DOHH2 (cell line): ENCODE results near the gene ITGA2B.
"Not testable (repeated sequence)": the region's sequence is repeated elsewhere in the genome, so short reads cannot be mapped to it uniquely, and the experiment has no call there.

Source experiments
- H3F3A ChIP-seq: fragments of 200-600 bp; sonication (generic), shearing (Covaris generic); 2 replicates; pipeline ENCODE4 v1.6.0; 2016; ENCODE audit warnings: antibody characterized with exemption, mild to moderate bottlenecking; ENCODE audit not compliant: control insufficient read depth, insufficient read depth
- H3K27ac ChIP-seq: fragments of 200-600 bp; sonication (generic); 2 replicates; pipeline ENCODE4 v1.5.1; 2014; ENCODE audit warnings: low read depth, mild to moderate bottlenecking, low read length, moderate library complexity
- H3K27me3 ChIP-seq: fragments of 200-600 bp; sonication (generic); 2 replicates; pipeline ENCODE4 v1.6.1; 2014; ENCODE audit warnings: mild to moderate bottlenecking, low read length, mixed read lengths; ENCODE audit not compliant: control insufficient read depth
- H3K36me3 ChIP-seq: fragments of 200-600 bp; sonication (generic); 2 replicates; pipeline ENCODE4 v1.6.1; 2014; ENCODE audit warnings: mild to moderate bottlenecking, low read length, moderate library complexity, mixed read lengths; ENCODE audit not compliant: control insufficient read depth
- H3K4me1 ChIP-seq: fragments of 200-600 bp; sonication (generic); 2 replicates; pipeline ENCODE4 v1.6.1; 2014; ENCODE audit warnings: mild to moderate bottlenecking, low read length, mixed read lengths; ENCODE audit not compliant: control insufficient read depth
- H3K4me2 ChIP-seq: fragments of 200-600 bp; sonication (generic); 2 replicates; pipeline ENCODE4 v1.6.0; 2014; ENCODE audit warnings: mild to moderate bottlenecking, low read length, moderate library complexity
- H3K4me3 ChIP-seq: fragments of 200-600 bp; sonication (generic); 2 replicates; pipeline ENCODE4 v1.5.1; 2014; ENCODE audit warnings: mild to moderate bottlenecking, low read length, mixed read lengths
- H3K79me2 ChIP-seq: fragments of 200-600 bp; sonication (generic); 2 replicates; pipeline ENCODE4 v1.6.1; 2014; ENCODE audit warnings: mild to moderate bottlenecking, low read length, mixed read lengths; ENCODE audit not compliant: control insufficient read depth
- H3K9me2 ChIP-seq: fragments of 200-600 bp; sonication (generic); replicated peaks from 2 replicates; pipeline ENCODE4 v1.6.1; 2014; ENCODE audit warnings: mild to moderate bottlenecking, low read length, mixed read lengths; ENCODE audit not compliant: control insufficient read depth
- H3K9me3 ChIP-seq: fragments of 200-600 bp; sonication (generic); 2 replicates; pipeline ENCODE4 v1.6.1; 2014; ENCODE audit warnings: antibody characterized with exemption, low read length, mixed read lengths; ENCODE audit not compliant: control insufficient read depth, insufficient read depth
- H4K20me1 ChIP-seq: fragments of 200-600 bp; sonication (generic); 2 replicates; pipeline ENCODE4 v1.6.0; 2014; ENCODE audit warnings: low read depth, mild to moderate bottlenecking, antibody characterized with exemption, low read length, moderate library complexity; ENCODE audit not compliant: control insufficient read depth, insufficient read depth
- CTCF ChIP-seq: fragments of 200-600 bp; sonication (generic); IDR thresholded peaks from one replicate; pipeline ENCODE4 v1.5.1; 2014; ENCODE audit warnings: antibody characterized with exemption, mild to moderate bottlenecking, low read depth, low read length; ENCODE audit not compliant: poor library complexity, severe bottlenecking
- EZH2phosphoT487 ChIP-seq: fragments of 200-600 bp; sonication (generic); IDR thresholded peaks from 2 replicates; pipeline ENCODE4 v1.6.1; 2017; ENCODE audit warnings: borderline replicate concordance, mild to moderate bottlenecking, antibody characterized with exemption, low read length, moderate library complexity, mixed read lengths

Gene ITGA2B

DNA sequence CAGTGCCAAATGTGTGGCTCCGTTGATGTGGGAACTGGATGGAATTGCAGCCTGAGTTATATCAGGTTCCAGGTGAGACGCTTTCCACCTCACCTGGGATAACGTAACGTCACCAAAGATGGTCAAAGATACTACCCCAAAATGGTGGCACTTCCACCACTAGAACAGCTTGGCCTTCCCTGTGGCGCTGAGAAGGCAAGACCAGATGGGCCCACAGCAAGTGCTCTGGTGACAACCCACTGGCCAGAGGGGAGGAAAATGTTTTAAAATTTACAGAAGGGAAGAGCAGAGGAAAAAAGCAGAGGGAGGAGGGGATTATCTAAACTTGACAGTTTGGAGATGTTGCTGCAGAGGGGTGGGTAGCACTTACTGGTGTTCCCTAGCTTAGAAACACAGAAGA lies 7.5 kb upstream of the ITGA2B start:
- Histone ChIP-seq H3K36me3 (peaks cover 43% of the 10 kb centered on the region), H3K9me2 (no peaks in the 10 kb centered on the region)
- TF ChIP-seq CTCF, result no peak
- no peak for TF ChIP-seq EZH2phosphoT487

GRCh38 chr17:44394833-44395232 lies 5.4 kb upstream of the ITGA2B start:
- H3K9me2 ChIP-seq, result no peaks in the 10 kb centered on the region
- H3K36me3 ChIP-seq, result peaks cover 26% of the 10 kb centered on the region
- no peak overlapping the region for H3K4me3 ChIP-seq
- H3K9me3 ChIP-seq, result no peaks in the 10 kb centered on the region
- no peaks in the 10 kb centered on the region for H3K79me2 ChIP-seq
- H3F3A ChIP-seq, result 0 out of 2 replicates have a peak, but pooled peaks cover 2% of the 10 kb centered on the region
- no peak for TF ChIP-seq CTCF
- no peak for TF ChIP-seq EZH2phosphoT487
- H3K27me3 ChIP-seq, result no peaks in the 10 kb centered on the region
- no peak overlapping the region for H3K4me2 ChIP-seq
- H3K27ac ChIP-seq, result no peak overlapping the region
- no peaks in the 10 kb centered on the region for H3K4me1 ChIP-seq
- H4K20me1 ChIP-seq, result no peaks in the 10 kb centered on the region

More for the DNA sequence above, 7.5 kb upstream of the ITGA2B start:
- Histone ChIP-seq H4K20me1 (no peaks in the 10 kb centered on the region), H3K27ac (no peak overlapping the region), H3K4me3 (no peak overlapping the region), H3F3A (no peaks in the 10 kb centered on the region), H3K27me3 (no peaks in the 10 kb centered on the region), H3K9me3 (no peaks in the 10 kb centered on the region), H3K79me2 (no peaks in the 10 kb centered on the region), H3K4me2 (no peak overlapping the region), H3K4me1 (no peaks in the 10 kb centered on the region)

- not testable (repeated sequence) for H3K9me2 ChIP-seq, H3K4me1 ChIP-seq, H3K27ac ChIP-seq, H3K4me3 ChIP-seq, H3K27me3 ChIP-seq, H3K4me2 ChIP-seq, H3K79me2 ChIP-seq, H3F3A ChIP-seq, H3K9me3 ChIP-seq, H4K20me1 ChIP-seq
- peaks cover 19% of the 10 kb centered on the region for H3K36me3 ChIP-seq
These were observed 4.7 kb upstream of the ITGA2B start for GRCh38 chr17:44394112-44394511.

DNA sequence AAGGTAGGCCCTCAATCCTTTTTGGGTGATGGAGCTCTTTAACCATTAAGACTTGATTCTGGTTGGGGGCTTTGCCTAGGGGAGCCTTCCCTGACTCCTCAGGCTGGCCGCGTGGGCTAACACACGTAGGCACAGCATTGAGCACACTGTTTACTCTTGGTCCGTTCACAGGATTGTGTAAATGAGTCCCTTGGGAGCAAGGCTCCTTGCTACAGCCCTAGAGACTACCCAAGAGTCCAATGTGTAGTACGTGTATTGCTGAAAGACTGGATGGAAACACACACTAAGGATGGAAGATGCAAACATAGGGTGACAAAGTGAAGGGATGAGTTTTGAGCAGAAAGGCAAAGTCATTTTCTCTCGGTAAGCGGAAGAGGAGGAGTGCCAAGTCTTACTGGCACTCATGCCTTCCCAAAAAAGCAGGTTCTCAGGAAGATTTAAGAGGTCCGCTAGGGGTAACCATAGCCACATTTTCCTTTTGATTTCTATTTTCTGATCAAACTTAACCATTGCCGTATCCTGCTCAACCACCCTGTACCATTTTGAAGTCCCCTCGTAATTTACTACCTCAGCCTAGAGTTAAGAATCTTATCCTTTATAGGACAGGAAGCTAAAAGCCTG lies 911 bp upstream of the ITGA2B start:
- Histone ChIP-seq H3K27ac (no peak overlapping the region), H3K9me2 (no peaks in the 10 kb centered on the region), H3K27me3 (peaks cover 9% of the 10 kb centered on the region), H3K4me3 (no peak overlapping the region), H3K79me2 (no peaks in the 10 kb centered on the region), H3K4me2 (no peak overlapping the region), H3K9me3 (no peaks in the 10 kb centered on the region), H3F3A (0 out of 2 replicates have a peak, but pooled peaks cover 2% of the 10 kb centered on the region), H3K4me1 (no peaks in the 10 kb centered on the region), H4K20me1 (no peaks in the 10 kb centered on the region), H3K36me3 (no peaks in the 10 kb centered on the region)
- TF ChIP-seq CTCF, result no peak
- no peak for TF ChIP-seq EZH2phosphoT487
